K562 (cell line): ENCODE measurements around the gene FN1.

Experiments used
- BCL6 ChIP-seq: fragments of 250-450 bp; sonication (Bioruptor Pico); IDR thresholded peaks from 2 replicates; pipeline ENCODE4 v1.4.0; 2020
- CREB1 ChIP-seq, 2 experiments: sonication (generic) in 1 of 2; formaldehyde crosslinking in 1 of 2; IDR thresholded peaks; 2 replicates each; pipeline versions ENCODE4 v1.6.1 to v1.8.0; 2012 to 2022; ENCODE audit warnings: inconsistent platforms in 1 of 2, mild to moderate bottlenecking in 1 of 2, missing genetic modification reagents in 1 of 2, moderate library complexity in 1 of 2
- CTCF ChIP-seq, 3 experiments: IDR thresholded peaks in 2 of 3; conservative IDR thresholded peaks in 1 of 3; 2 replicates each; pipeline ENCODE4 v1.5.1; 2011 to 2012; ENCODE audit warnings: low read length in 3 of 3, mild to moderate bottlenecking in 3 of 3, control low read depth in 2 of 3, improper control_type of control experiment in 1 of 3, inconsistent platforms in 1 of 3, low read depth in 1 of 3, mixed read lengths in 1 of 3, moderate library complexity in 1 of 3; ENCODE audit not compliant: insufficient read depth in 2 of 3
- ESRRB ChIP-seq: fragments of 250-450 bp; sonication (Bioruptor Pico); IDR thresholded peaks from 2 replicates; pipeline ENCODE4 v1.5.0; 2020; ENCODE audit warnings: mild to moderate bottlenecking, moderate library complexity, borderline replicate concordance
- EZH2 ChIP-seq: IDR thresholded peaks from 2 replicates; pipeline ENCODE4 v1.6.1; 2012; ENCODE audit warnings: low read depth, mild to moderate bottlenecking, inconsistent platforms, low read length, borderline replicate concordance
- MAFK ChIP-seq: IDR thresholded peaks from 2 replicates; pipeline ENCODE4 v1.6.1; 2011; ENCODE audit warnings: low read length, improper control_type of control experiment
- PML ChIP-seq: IDR thresholded peaks from 2 replicates; pipeline ENCODE4 v1.6.1; 2012; ENCODE audit warnings: low read length, inconsistent platforms
- SIN3A ChIP-seq, 2 experiments: fragments of 150-350 bp in 1 of 2; IDR thresholded peaks; 2 replicates each; pipeline ENCODE4 v1.6.1; 2011 to 2016; ENCODE audit warnings: borderline replicate concordance in 2 of 2, low read depth in 2 of 2, low read length in 2 of 2, mild to moderate bottlenecking in 2 of 2, moderate library complexity in 2 of 2; ENCODE audit not compliant: control insufficient read depth in 1 of 2
- SOX6 ChIP-seq: fragments of 450-650 bp; IDR thresholded peaks from 2 replicates; pipeline ENCODE4 v1.6.1; 2014; ENCODE audit warnings: mild to moderate bottlenecking
- TCF7L2 ChIP-seq: fragments of 150-350 bp; IDR thresholded peaks from 2 replicates; pipeline ENCODE4 v1.6.1; 2016; ENCODE audit warnings: low read depth, mild to moderate bottlenecking, low read length, moderate library complexity
- ZNF589 ChIP-seq: fragments of 200-800 bp; sonication (Bioruptor generic); IDR thresholded peaks from 2 replicates; pipeline ENCODE4 v1.6.1; 2016; ENCODE audit warnings: low read depth, missing genetic modification characterization, missing compliant biosample characterization
- ZNF699 ChIP-seq: fragments of 250-450 bp; sonication (Bioruptor Pico); IDR thresholded peaks from 2 replicates; pipeline ENCODE4 v1.8.0; 2021; ENCODE audit warnings: mild to moderate bottlenecking, moderate library complexity; ENCODE audit not compliant: insufficient replicate concordance
- TF ChIP-seq, protein P1 (sequence below): sonication (generic); formaldehyde crosslinking; IDR thresholded peaks from 2 replicates; pipeline ENCODE4 v1.8.0; 2022; ENCODE audit warnings: mild to moderate bottlenecking, missing genetic modification reagents, borderline replicate concordance
- TF ChIP-seq, protein P2 (sequence below): sonication (generic); formaldehyde crosslinking; IDR thresholded peaks from 2 replicates; pipeline ENCODE4 v1.8.0; 2023; ENCODE audit warnings: mild to moderate bottlenecking, missing genetic modification reagents

- TF ChIP-seq BCL6 (CRISPR knock-in tag) (no peak), EZH2 (no peak), ZNF589 (CRISPR knock-in tag) (no peak), PML (no peak), ESRRB (CRISPR knock-in tag) (no peak), SOX6 (no peak), CREB1 (IDR thresholded peaks at IDR 0.05) (no peak), CREB1 (CRISPR knock-in tag; IDR thresholded peaks at IDR 0.05) (no peak), CTCF (IDR thresholded peaks at IDR 0.05 in 2 of 3, conservative IDR thresholded peaks at IDR 0.05 in 1 of 3; ENCODE audit: insufficient read depth in 2 of 3, low read depth in 1 of 3, low read length in 3 of 3) (no peak), ZNF699 (CRISPR knock-in tag) (no peak), TCF7L2 (no peak), MAFK (no peak), SIN3A (IDR thresholded peaks at IDR 0.05; ENCODE audit: borderline replicate concordance in 2 of 2, control insufficient read depth in 1 of 2, low read depth in 2 of 2, low read length in 2 of 2) (no peak)
- TF ChIP-seq, protein P1, sequence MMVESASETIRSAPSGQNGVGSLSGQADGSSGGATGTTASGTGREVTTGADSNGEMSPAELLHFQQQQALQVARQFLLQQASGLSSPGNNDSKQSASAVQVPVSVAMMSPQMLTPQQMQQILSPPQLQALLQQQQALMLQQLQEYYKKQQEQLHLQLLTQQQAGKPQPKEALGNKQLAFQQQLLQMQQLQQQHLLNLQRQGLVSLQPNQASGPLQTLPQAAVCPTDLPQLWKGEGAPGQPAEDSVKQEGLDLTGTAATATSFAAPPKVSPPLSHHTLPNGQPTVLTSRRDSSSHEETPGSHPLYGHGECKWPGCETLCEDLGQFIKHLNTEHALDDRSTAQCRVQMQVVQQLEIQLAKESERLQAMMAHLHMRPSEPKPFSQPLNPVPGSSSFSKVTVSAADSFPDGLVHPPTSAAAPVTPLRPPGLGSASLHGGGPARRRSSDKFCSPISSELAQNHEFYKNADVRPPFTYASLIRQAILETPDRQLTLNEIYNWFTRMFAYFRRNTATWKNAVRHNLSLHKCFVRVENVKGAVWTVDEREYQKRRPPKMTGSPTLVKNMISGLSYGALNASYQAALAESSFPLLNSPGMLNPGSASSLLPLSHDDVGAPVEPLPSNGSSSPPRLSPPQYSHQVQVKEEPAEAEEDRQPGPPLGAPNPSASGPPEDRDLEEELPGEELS (CRISPR knock-in tag): no peak
- TF ChIP-seq, protein P2, sequence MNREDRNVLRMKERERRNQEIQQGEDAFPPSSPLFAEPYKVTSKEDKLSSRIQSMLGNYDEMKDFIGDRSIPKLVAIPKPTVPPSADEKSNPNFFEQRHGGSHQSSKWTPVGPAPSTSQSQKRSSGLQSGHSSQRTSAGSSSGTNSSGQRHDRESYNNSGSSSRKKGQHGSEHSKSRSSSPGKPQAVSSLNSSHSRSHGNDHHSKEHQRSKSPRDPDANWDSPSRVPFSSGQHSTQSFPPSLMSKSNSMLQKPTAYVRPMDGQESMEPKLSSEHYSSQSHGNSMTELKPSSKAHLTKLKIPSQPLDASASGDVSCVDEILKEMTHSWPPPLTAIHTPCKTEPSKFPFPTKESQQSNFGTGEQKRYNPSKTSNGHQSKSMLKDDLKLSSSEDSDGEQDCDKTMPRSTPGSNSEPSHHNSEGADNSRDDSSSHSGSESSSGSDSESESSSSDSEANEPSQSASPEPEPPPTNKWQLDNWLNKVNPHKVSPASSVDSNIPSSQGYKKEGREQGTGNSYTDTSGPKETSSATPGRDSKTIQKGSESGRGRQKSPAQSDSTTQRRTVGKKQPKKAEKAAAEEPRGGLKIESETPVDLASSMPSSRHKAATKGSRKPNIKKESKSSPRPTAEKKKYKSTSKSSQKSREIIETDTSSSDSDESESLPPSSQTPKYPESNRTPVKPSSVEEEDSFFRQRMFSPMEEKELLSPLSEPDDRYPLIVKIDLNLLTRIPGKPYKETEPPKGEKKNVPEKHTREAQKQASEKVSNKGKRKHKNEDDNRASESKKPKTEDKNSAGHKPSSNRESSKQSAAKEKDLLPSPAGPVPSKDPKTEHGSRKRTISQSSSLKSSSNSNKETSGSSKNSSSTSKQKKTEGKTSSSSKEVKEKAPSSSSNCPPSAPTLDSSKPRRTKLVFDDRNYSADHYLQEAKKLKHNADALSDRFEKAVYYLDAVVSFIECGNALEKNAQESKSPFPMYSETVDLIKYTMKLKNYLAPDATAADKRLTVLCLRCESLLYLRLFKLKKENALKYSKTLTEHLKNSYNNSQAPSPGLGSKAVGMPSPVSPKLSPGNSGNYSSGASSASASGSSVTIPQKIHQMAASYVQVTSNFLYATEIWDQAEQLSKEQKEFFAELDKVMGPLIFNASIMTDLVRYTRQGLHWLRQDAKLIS (CRISPR knock-in tag): no peak
Measured at GRCh38 chr2:215430528-215431187, 5.2 kb downstream of the FN1 start.
